Dermis lymphatic vessel endothelial cell (primary cell): ENCODE measurements around the gene MED31. TPM values are rescaled to one million over a fixed set of nuclear protein-coding genes. Genes with fewer than 3 reads are reported as not detected.

Source experiments
- total RNA-seq: library from RNA; depleted of rRNA; stranded (reverse); fragments of >200 nt; gene quantifications from 2 replicates; pipeline ENCODE4 v1.2.1, GENCODE V29; 2014

The MED31 gene
- 7.3 and 8.9 TPM in 2 replicates for total RNA-seq

GRCh38 chr17:6651354-6651918, at the start of gene MED31, which contains the start of gene C17orf100:
MED31 (minus strand) TSS chr17:6651605; CDS start chr17:6651528, 77 bp downstream.
C17orf100 (plus strand) TSS chr17:6651762; CDS start chr17:6651914, 152 bp downstream.

GRCh38 chr17:6640536-6641246, 10.7 kb downstream of the MED31 start, which contains the start of the genes KIAA0753 and TXNDC17:
KIAA0753 (minus strand) TSS chr17:6640711; CDS start chr17:6635103, 5,608 bp downstream.
TXNDC17 (plus strand) TSS chr17:6641060; CDS start chr17:6641083, 23 bp downstream.

Other genes starting within 250 kb of the MED31 start
- gene AIPL1, start 216.5 kb downstream of the MED31 start, total RNA-seq = not detected in 2 replicates
- gene PIMREG, start 207.2 kb downstream of the MED31 start, total RNA-seq = 3.9 and 4.0 TPM in 2 replicates
- gene PITPNM3, start 95.0 kb downstream of the MED31 start, total RNA-seq = 0.09 and 0.11 TPM in 2 replicates
- 6.4 and 10.1 TPM in 2 replicates for gene KIAA0753, start 10.9 kb downstream of the MED31 start, total RNA-seq
- gene TXNDC17, start 10.5 kb downstream of the MED31 start, total RNA-seq = 60.1 and 90.9 TPM in 2 replicates
- gene C17orf100, start 157 bp upstream of the MED31 start, total RNA-seq = 0.43 and 0.52 TPM in 2 replicates
- gene SLC13A5, start 61.8 kb upstream of the MED31 start, total RNA-seq = 0.09 and 0.11 TPM in 2 replicates
- gene XAF1, start 104.4 kb upstream of the MED31 start, total RNA-seq = under 0.01 and 0.22 TPM in 2 replicates
- 14.4 and 24.9 TPM in 2 replicates for gene FBXO39, start 124.6 kb upstream of the MED31 start, total RNA-seq
- 0.11 TPM in 1 of 2 replicates, not detected in the other for gene TEKT1, start 180.1 kb upstream of the MED31 start, total RNA-seq